MM.1S (cell line): Measurements from ENCODE around the gene C1QTNF6.
A peak's percentile ranks its signal among the peaks of the same experiment; 100 is the strongest.

Source experiments
- DNase-seq: peaks from one replicate; pipeline ENCODE4 v3.0.0-alpha.2; 2015
- H2AFZ ChIP-seq: fragments of 300-600 bp; sonication (generic); 2 replicates; pipeline ENCODE4 v1.6.0; 2016; ENCODE audit warnings: antibody characterized with exemption, low read length
- H3F3A ChIP-seq: fragments of 300-600 bp; sonication (generic); 2 replicates; pipeline ENCODE4 v1.6.1; 2016; ENCODE audit warnings: mild to moderate bottlenecking, antibody characterized with exemption, low read length, moderate library complexity, mixed read lengths; ENCODE audit not compliant: insufficient read depth
- H3K27ac ChIP-seq: fragments of 300-600 bp; sonication (generic); 2 replicates; pipeline ENCODE4 v1.5.1; 2016; ENCODE audit warnings: mild to moderate bottlenecking, low read length
- H3K27me3 ChIP-seq: fragments of 300-600 bp; sonication (generic); replicated peaks from 2 replicates; pipeline ENCODE4 v1.6.0; 2016; ENCODE audit warnings: low read length; ENCODE audit not compliant: insufficient read depth
- H3K36me3 ChIP-seq: fragments of 300-600 bp; sonication (generic); replicated peaks from 2 replicates; pipeline ENCODE4 v1.6.1; 2016; ENCODE audit warnings: mild to moderate bottlenecking, low read length, mixed read lengths; ENCODE audit not compliant: insufficient read depth
- H3K4me1 ChIP-seq: fragments of 300-600 bp; sonication (generic); 2 replicates; pipeline ENCODE4 v1.6.1; 2016; ENCODE audit warnings: low read length, mixed read lengths
- H3K4me2 ChIP-seq: fragments of 300-600 bp; sonication (generic); 2 replicates; pipeline ENCODE4 v1.6.0; 2016; ENCODE audit warnings: low read depth, low read length
- H3K4me3 ChIP-seq: fragments of 300-600 bp; sonication (generic); 2 replicates; pipeline ENCODE4 v1.5.1; 2016; ENCODE audit warnings: low read length, mixed read lengths
- H3K79me2 ChIP-seq: fragments of 300-600 bp; sonication (generic); 2 replicates; pipeline ENCODE4 v1.6.1; 2016; ENCODE audit warnings: mixed run types, low read length, mixed read lengths
- H3K9ac ChIP-seq: fragments of 300-600 bp; sonication (generic); 2 replicates; pipeline ENCODE4 v1.6.1; 2016; ENCODE audit warnings: low read length, mixed read lengths
- H3K9me2 ChIP-seq: fragments of 300-600 bp; sonication (generic); replicated peaks from 2 replicates; pipeline ENCODE4 v1.6.1; 2016; ENCODE audit warnings: mild to moderate bottlenecking, low read length, mixed read lengths; ENCODE audit not compliant: insufficient read depth
- H3K9me3 ChIP-seq: fragments of 300-600 bp; sonication (generic); replicated peaks from 2 replicates; pipeline ENCODE4 v1.6.1; 2016; ENCODE audit warnings: mild to moderate bottlenecking, low read length, mixed read lengths; ENCODE audit not compliant: insufficient read depth
- H4K20me1 ChIP-seq: fragments of 300-600 bp; sonication (generic); 2 replicates; pipeline ENCODE4 v1.6.1; 2016; ENCODE audit warnings: mild to moderate bottlenecking, low read length, moderate library complexity, mixed read lengths; ENCODE audit not compliant: insufficient read depth
- EZH2 ChIP-seq: fragments of 300-600 bp; sonication (generic); optimal IDR thresholded peaks from 2 replicates; pipeline ENCODE3; 2017; ENCODE audit warnings: low read depth, mild to moderate bottlenecking, antibody characterized with exemption, low read length, mixed read lengths
- EZH2phosphoT487 ChIP-seq: fragments of 300-600 bp; sonication (generic); IDR thresholded peaks from 2 replicates; pipeline ENCODE4 v1.6.1; 2018; ENCODE audit warnings: antibody characterized with exemption, low read length
- TF ChIP-seq, protein P1 (sequence below): fragments of 300-600 bp; sonication (generic); IDR thresholded peaks from 2 replicates; pipeline ENCODE4 v1.5.1; 2016; ENCODE audit warnings: antibody characterized with exemption, low read length, mixed read lengths

Gene C1QTNF6

DNA sequence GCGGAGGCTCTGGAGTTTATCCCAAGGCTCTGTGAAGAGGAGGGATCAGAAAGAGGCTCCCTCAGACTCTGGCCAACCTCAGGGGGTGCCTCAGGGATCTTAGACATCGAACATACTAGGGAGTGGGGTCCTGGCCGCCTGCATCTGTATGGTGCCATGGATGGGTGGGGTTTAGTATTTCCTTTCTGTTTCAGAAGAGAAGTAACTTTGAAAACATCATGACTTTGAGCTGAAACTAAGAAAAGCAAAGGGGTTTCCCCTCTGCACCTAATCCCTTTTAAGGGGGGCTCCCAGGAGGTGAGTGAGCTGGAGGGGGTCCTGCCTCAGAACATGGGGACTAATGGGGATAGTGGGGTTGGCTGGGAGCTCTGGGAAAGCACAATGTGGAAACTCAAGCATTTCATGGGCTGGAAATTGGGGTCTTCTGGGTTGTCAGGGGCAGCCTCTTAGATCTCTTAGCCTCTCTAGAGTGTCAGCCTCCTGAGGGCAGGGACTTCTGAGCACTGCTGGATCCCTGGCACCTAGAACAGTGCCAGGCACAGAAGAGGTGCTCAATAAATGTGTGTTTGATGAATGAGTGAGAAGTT, 36.0 kb upstream of the C1QTNF6 start:
- Histone ChIP-seq H3K9me2 (no peaks in the 10 kb centered on the region), H2AFZ (no peak overlapping the region), H4K20me1 (no peaks in the 10 kb centered on the region), H3K9me3 (no peaks in the 10 kb centered on the region), H3F3A (peaks cover 89% of the 10 kb centered on the region), H3K4me2 (peak overlapping the region; percentile 44), H3K27ac (peak overlapping the region; percentile 98), H3K36me3 (peaks cover 21% of the 10 kb centered on the region), H3K79me2 (peaks cover 46% of the 10 kb centered on the region), H3K27me3 (no peaks in the 10 kb centered on the region), H3K9ac (no peak overlapping the region), H3K4me3 (no peak overlapping the region), H3K4me1 (peaks cover 74% of the 10 kb centered on the region)
- TF ChIP-seq EZH2phosphoT487: no peak
- DNase-seq: peak; percentile 71

DNA sequence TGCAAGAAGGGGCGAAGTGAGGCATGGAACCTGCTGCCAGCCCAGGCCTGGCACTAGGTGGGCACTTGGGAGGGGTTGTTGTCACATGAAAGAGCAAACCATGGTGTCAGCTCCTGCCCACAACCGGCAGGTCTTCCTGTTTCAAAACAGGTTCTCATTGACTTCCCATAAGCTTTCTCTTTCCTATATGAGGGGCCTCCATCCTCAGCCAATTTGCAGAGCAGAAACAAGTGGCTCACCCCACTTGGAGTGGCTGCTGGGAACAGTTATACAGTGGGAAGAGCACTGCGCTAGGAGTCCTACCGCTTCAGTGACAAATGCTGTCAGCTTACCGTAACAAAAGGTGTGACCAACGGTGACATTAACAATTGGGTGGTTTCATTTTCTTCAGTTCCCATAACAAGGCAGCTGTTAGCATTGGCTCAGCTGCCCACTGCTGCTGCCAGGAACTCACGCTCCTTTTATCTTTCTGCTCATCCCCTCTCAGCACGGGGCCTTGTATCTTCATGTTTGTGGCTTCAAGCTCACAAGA, 34.5 kb upstream of the C1QTNF6 start:
- Histone ChIP-seq H3F3A (peaks cover 88% of the 10 kb centered on the region), H3K9me2 (no peaks in the 10 kb centered on the region), H3K4me2 (peak overlapping the region; percentile 53; the same call in 1 of the 2 replicates), H3K9me3 (no peaks in the 10 kb centered on the region), H3K27me3 (no peaks in the 10 kb centered on the region), H3K4me1 (peaks cover 77% of the 10 kb centered on the region), H4K20me1 (no peaks in the 10 kb centered on the region), H3K27ac (peak overlapping the region; percentile 98), H3K4me3 (no peak overlapping the region; the same call in 1 of the 2 replicates), H2AFZ (no peak overlapping the region), H3K79me2 (peaks cover 31% of the 10 kb centered on the region), H3K9ac (no peak overlapping the region), H3K36me3 (peaks cover 7% of the 10 kb centered on the region; the same call in 1 of the 2 replicates)
- peak; percentile 77 for DNase-seq
- TF ChIP-seq EZH2 (no peak), EZH2phosphoT487 (no peak)
- TF ChIP-seq, protein P1, sequence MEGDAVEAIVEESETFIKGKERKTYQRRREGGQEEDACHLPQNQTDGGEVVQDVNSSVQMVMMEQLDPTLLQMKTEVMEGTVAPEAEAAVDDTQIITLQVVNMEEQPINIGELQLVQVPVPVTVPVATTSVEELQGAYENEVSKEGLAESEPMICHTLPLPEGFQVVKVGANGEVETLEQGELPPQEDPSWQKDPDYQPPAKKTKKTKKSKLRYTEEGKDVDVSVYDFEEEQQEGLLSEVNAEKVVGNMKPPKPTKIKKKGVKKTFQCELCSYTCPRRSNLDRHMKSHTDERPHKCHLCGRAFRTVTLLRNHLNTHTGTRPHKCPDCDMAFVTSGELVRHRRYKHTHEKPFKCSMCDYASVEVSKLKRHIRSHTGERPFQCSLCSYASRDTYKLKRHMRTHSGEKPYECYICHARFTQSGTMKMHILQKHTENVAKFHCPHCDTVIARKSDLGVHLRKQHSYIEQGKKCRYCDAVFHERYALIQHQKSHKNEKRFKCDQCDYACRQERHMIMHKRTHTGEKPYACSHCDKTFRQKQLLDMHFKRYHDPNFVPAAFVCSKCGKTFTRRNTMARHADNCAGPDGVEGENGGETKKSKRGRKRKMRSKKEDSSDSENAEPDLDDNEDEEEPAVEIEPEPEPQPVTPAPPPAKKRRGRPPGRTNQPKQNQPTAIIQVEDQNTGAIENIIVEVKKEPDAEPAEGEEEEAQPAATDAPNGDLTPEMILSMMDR: no peak

DNA sequence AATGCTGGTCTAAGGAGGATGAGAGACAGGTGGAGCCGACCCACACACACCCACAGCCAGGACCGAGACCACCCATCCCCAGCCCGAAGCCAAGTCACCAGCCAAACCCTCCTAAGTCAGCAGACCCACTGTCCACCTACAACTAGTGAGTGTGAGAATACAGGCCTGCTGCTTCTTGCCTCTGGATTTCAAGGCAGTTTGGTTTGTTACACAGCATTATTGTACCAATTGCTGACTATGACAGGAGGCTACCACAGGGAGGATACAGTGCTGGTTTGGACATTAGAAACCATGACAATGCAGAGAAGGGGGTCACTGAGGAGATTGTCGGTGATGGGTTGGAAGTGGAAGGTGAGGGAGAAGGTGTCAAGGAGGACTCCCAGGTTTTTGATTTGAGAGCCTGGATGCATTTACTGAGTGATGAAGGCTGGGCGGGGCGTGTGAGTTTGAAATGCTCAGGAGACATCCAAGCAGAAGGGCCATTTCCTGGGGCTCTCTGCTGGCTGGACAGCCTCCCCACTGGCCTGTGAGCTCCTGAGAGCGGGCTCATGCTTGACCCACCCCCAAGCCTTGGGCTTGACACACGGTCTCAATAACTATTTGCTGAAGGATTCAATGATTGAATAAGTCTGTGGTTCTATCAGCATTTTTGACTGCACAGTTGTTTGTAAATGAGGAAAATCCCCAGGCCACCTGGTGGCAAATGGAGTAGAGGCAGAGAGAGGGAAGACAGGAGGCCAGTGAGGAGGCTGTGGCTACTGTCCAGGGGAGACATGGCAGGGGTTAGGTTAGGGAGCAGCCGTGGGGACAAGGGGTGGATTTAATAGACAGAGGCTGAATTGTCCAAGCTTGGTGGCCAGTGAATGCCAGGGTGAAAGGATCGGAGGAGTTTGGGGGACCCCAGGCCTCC, 33.6 kb upstream of the C1QTNF6 start:
- H3F3A ChIP-seq: peaks cover 96% of the 10 kb centered on the region
- H3K4me1 ChIP-seq: peaks cover 85% of the 10 kb centered on the region
- H3K9me3 ChIP-seq: no peaks in the 10 kb centered on the region
- no peak overlapping the region for H3K9ac ChIP-seq
- peaks cover 7% of the 10 kb centered on the region; the same call in 1 of the 2 replicates for H3K36me3 ChIP-seq
- peaks cover 27% of the 10 kb centered on the region for H3K79me2 ChIP-seq
- H4K20me1 ChIP-seq: no peaks in the 10 kb centered on the region
- no peak overlapping the region for H3K4me2 ChIP-seq
- no peak overlapping the region for H2AFZ ChIP-seq
- H3K27ac ChIP-seq: peak overlapping the region; percentile 98; the same call in 1 of the 2 replicates
- no peak overlapping the region for H3K4me3 ChIP-seq
- no peaks in the 10 kb centered on the region for H3K27me3 ChIP-seq
- TF ChIP-seq, protein P1: peak; percentile 16; the same call in 1 of the 2 replicates
- TF ChIP-seq EZH2 (no peak), EZH2phosphoT487 (no peak)
- H3K9me2 ChIP-seq: no peaks in the 10 kb centered on the region
- DNase-seq: no peak
